ENCODE data around the gene GABRG3.

- TF ChIP-seq POLR2A (IDR thresholded peaks at IDR 0.05): no peak
- TF ChIP-seq CTCF (IDR thresholded peaks at IDR 0.05): no peak
Observed at GRCh38 chr15:27459836-27460235, 488.9 kb downstream of the GABRG3 start.

All from adrenal gland (tissue), 5 donors.